IPS DF 6.9 (cell line): ENCODE measurements around the gene ZNF837.

ENCODE experiments used
- DNase-seq: peaks from one replicate; pipeline ENCODE4 v3.0.0-alpha.2; 2013; ENCODE audit warnings: low read depth, low spot score
- H3K27ac ChIP-seq: one replicate; pipeline ENCODE4 v1.5.1; 2013; ENCODE audit warnings: low read length, control low read depth
- H3K27me3 ChIP-seq: 2 replicates; pipeline ENCODE4 v1.6.1; 2013; ENCODE audit warnings: mild to moderate bottlenecking, low read length; ENCODE audit not compliant: control insufficient read depth, insufficient read depth
- H3K36me3 ChIP-seq: 2 replicates; pipeline ENCODE4 v1.6.1; 2013; ENCODE audit warnings: low read length; ENCODE audit not compliant: control insufficient read depth, insufficient read depth
- H3K4me1 ChIP-seq: 2 replicates; pipeline ENCODE4 v1.6.1; 2013; ENCODE audit warnings: low read length; ENCODE audit not compliant: control insufficient read depth, insufficient read depth
- H3K4me3 ChIP-seq: 2 replicates; pipeline ENCODE4 v1.5.1; 2013; ENCODE audit warnings: mild to moderate bottlenecking, low read length
- H3K9me3 ChIP-seq: 2 replicates; pipeline ENCODE4 v1.6.1; 2013; ENCODE audit warnings: low read length, inconsistent platforms; ENCODE audit not compliant: control insufficient read depth, insufficient read depth
- WGBS: extraction: QIAGEN DNeasy Blood & Tissue Kit; methylation state at CpG from one replicate; pipeline ENCODE4 v1.1.7; 2013; ENCODE audit warnings: mixed read lengths, missing lambda C conversion rate; ENCODE audit not compliant: insufficient read length, insufficient coverage; 5-methylcytosine and 5-hydroxymethylcytosine counted together

The ZNF837 gene

GRCh38 chr19:58332697-58333096 lies 48.1 kb downstream of the ZNF837 start:
- no peak for DNase-seq
- H3K4me1 ChIP-seq = no peaks in the 10 kb centered on the region
- no peaks in the 10 kb centered on the region for H3K9me3 ChIP-seq
- H3K4me3 ChIP-seq = no peak overlapping the region
- WGBS = no CpG with 5 or more reads among the region's 1 CpG
- H3K27ac ChIP-seq = no peak overlapping the region
- H3K36me3 ChIP-seq = no peaks in the 10 kb centered on the region
- H3K27me3 ChIP-seq = no peaks in the 10 kb centered on the region

- H3K36me3 ChIP-seq = no peaks in the 10 kb centered on the region
- WGBS = no CpG with 5 or more reads among the region's 4 CpGs
- no peak overlapping the region for H3K27ac ChIP-seq
- no peaks in the 10 kb centered on the region for H3K27me3 ChIP-seq
- no peak overlapping the region for H3K4me3 ChIP-seq
- H3K4me1 ChIP-seq = no peaks in the 10 kb centered on the region
- no peaks in the 10 kb centered on the region for H3K9me3 ChIP-seq
- DNase-seq = no peak
These were observed 50.4 kb downstream of the ZNF837 start for GRCh38 chr19:58330458-58330857.

GRCh38 chr19:58328999-58329398 lies 51.8 kb downstream of the ZNF837 start:
- Histone ChIP-seq H3K4me1 (no peaks in the 10 kb centered on the region), H3K27ac (no peak overlapping the region), H3K9me3 (no peaks in the 10 kb centered on the region), H3K36me3 (no peaks in the 10 kb centered on the region), H3K27me3 (no peaks in the 10 kb centered on the region), H3K4me3 (no peak overlapping the region)
- DNase-seq = no peak
- WGBS = no CpG with 5 or more reads among the region's 10 CpGs

- WGBS = no CpG with 5 or more reads among the region's 62 CpGs
- Histone ChIP-seq H3K27ac (no peak within 1 kb of the TSS), H3K27me3 (no peaks in the 10 kb centered on the region), H3K36me3 (no peaks in the 10 kb centered on the region), H3K9me3 (no peaks in the 10 kb centered on the region), H3K4me3 (peak within 1 kb of the TSS; percentile 84; the same call in 1 of the 2 replicates), H3K4me1 (no peaks in the 10 kb centered on the region)
- peak; percentile 95 for DNase-seq
These were observed 53.7 kb downstream of the ZNF837 start, which contains the start of gene ZSCAN22 for GRCh38 chr19:58326914-58327726. Gene ZSCAN22 (plus strand): TSS chr19:58326994. CDS start chr19:58334803, 7,809 bp downstream.

- H3K27me3 ChIP-seq = no peaks in the 10 kb centered on the region
- no CpG with 5 or more reads among the region's 9 CpGs for WGBS
- no peaks in the 10 kb centered on the region for H3K9me3 ChIP-seq
- no peaks in the 10 kb centered on the region for H3K36me3 ChIP-seq
- peak overlapping the region; percentile 84; the same call in 1 of the 2 replicates for H3K4me3 ChIP-seq
- DNase-seq = no peak
- no peak overlapping the region for H3K27ac ChIP-seq
- no peaks in the 10 kb centered on the region for H3K4me1 ChIP-seq
These were observed 54.3 kb downstream of the ZNF837 start for GRCh38 chr19:58326501-58326913.

- Histone ChIP-seq H3K36me3 (no peaks in the 10 kb centered on the region), H3K4me1 (no peaks in the 10 kb centered on the region), H3K9me3 (no peaks in the 10 kb centered on the region), H3K27me3 (no peaks in the 10 kb centered on the region), H3K4me3 (no peak overlapping the region), H3K27ac (no peak overlapping the region)
- WGBS = no CpG with 5 or more reads among the region's 6 CpGs
- no peak for DNase-seq
These were observed 55.4 kb downstream of the ZNF837 start for GRCh38 chr19:58325311-58326022.

- no CpG with 5 or more reads among the region's 10 CpGs for WGBS
- Histone ChIP-seq H3K36me3 (no peaks in the 10 kb centered on the region; the same call in 1 of the 2 replicates), H3K9me3 (no peaks in the 10 kb centered on the region)
These were observed 61.6 kb downstream of the ZNF837 start for GRCh38 chr19:58319241-58319640.

GRCh38 chr19:58318297-58318696 lies 62.5 kb downstream of the ZNF837 start:
- no peaks in the 10 kb centered on the region for H3K4me1 ChIP-seq
- no peaks in the 10 kb centered on the region for H3K27me3 ChIP-seq
- H3K36me3 ChIP-seq = no peaks in the 10 kb centered on the region; the same call in 1 of the 2 replicates
- WGBS = no CpG with 5 or more reads among the region's 4 CpGs
- no peak overlapping the region for H3K4me3 ChIP-seq
- no peaks in the 10 kb centered on the region for H3K9me3 ChIP-seq
- no peak overlapping the region for H3K27ac ChIP-seq
- DNase-seq = no peak

More at GRCh38 chr19:58319241-58319640, 61.6 kb downstream of the ZNF837 start:
- Histone ChIP-seq H3K4me3 (no peak overlapping the region), H3K4me1 (no peaks in the 10 kb centered on the region), H3K27ac (no peak overlapping the region), H3K27me3 (no peaks in the 10 kb centered on the region)
- no peak for DNase-seq
